GM18873 (cell line): ENCODE data around the gene TIMP1.

ENCODE experiments used
- ATAC-seq: cut with Tn5 transposase; IDR thresholded peaks from one replicate; pipeline ENCODE4 v1.9.1; 2021; ENCODE audit warnings: mild to moderate bottlenecking, moderate library complexity, moderate number of reproducible peaks; ENCODE audit not compliant: unreplicated experiment, low FRiP score

The TIMP1 gene

DNA sequence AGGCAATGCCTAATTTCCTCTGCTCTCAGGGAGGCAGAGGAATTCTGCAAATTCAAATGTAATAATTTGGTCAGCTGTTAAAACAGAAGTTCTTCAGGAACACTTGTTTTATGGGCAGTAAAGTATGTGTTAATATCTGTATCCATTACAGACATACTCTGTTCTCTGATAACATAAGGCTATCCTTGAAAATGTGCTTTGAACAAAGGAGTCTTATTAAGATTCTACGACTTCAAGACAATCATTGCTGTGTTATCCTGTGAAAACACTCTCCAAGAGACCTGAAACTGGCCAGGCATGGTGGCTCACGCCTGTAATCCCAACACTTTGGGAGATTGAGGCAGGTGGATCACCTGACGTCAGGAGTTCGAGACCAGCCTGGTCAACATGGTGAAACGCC is 49.4 kb downstream of the TIMP1 start:
- ATAC-seq: no peak

DNA sequence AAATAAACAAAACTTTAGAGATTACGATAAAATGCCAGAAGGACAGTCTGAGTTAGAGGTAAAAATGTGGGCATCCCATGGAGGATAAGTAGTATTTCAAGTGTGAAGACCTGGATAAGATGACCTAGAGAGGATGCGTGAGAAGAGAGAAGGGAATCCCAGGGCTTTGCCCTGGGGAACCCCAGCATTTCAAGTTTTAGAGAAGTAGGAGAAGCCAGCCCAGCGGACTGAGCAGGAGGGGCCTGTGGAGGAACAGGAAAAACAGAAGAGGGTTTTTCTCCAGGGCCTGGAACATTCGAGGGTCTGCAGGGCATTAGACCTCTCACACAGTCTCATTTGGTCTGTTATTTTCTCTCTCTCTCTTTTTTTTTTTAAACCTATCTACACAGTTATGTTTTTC is 50.4 kb downstream of the TIMP1 start:
- ATAC-seq: no peak

DNA sequence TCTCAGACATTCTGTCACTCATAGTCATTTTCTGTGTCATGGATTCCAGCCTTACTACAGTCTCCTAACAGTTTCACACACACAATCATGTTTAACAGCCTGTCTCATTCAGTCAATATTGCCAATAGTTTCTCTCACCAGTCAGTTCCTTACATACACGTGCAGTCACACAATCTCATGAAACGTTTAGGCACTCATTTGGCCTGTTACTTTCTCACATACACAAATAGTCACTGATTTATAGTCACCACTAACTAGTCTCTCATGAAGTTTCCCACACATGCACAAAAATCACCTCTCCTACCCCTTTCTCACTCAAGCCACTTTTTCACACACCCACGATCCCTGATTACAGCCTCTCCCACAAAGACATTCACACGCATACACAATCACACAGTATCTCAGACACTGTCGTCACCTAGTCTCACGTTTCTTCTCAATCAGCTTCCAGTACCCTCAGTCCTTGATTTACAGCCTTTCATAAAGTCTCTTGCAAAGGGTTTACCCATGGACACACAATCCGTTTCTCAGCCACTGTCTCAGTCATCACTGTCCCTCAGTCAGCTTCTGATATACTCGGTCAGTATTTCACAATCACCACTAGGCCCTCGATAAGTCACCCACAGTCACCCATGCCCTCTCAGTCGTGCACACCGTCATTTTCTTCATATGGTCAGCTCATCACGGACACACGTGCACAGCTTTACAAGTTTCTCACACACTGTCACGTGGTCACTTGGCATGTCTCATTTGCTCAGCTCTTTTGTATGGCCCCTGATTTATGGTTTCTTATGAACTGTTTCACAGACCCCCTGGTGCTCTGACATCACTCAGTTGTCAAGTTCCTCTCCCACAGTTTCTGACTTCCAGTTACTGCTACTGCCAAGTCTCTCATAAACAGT is 51.7 kb downstream of the TIMP1 start:
- ATAC-seq: no peak

GRCh38 chrX:47634871-47635575 is 52.8 kb downstream of the TIMP1 start:
- ATAC-seq: no peak
